HS-27A (cell line): ENCODE data around the gene CALML4.
A peak's percentile ranks its signal among the peaks of the same experiment; 100 is the strongest.
"Not testable (repeated sequence)": the region's sequence is repeated elsewhere in the genome, so short reads cannot be mapped to it uniquely, and the experiment has no call there.

Source experiments
- DNase-seq: peaks from one replicate; pipeline ENCODE4 v3.0.0-alpha.2; 2012; ENCODE audit warnings: low read depth, missing footprints

Gene CALML4, protein sequence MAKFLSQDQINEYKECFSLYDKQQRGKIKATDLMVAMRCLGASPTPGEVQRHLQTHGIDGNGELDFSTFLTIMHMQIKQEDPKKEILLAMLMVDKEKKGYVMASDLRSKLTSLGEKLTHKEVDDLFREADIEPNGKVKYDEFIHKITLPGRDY

DNA sequence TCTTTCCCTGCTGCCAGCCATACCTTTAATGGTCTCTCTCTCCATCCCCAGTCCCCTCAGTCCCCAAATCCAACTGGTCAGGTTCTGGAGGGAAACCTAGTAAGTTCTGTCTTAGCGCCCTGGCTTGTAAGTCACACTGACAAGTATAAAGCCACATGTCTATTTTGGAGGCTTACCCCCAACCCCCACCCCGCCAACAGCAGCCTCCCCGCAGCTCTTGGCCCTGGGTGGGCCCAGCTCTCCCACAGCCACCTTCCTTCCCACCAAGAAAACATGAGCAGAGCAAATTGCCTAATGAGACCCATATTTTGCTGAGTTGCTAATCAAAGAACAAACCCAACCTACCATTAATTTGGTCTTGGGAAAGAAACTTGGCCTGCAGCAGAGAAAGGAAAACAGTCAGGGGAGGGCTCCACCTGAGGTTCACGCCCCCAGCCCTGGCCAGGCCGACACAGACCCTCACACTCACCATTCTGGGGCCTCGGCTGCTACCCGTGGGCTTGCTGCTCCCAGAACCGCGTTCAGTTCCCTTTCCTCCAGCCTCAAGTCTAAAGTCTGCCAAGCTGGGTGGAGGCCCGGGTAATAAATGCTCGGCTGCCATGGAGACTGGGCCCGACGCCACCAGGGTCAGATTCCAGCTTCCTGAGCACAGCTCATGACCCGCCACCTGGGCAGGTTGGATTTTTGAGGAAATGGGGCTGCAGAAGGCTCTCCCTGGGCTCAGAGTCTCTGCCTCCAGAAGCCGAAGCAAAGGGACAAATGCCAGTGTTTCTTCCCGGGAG is at the start of gene CALML4:
Gene CALML4, minus strand, starts transcription at position 557 of the 782 bp plus-strand sequence. Its CDS starts 85 bp downstream, at position 472.
- no peak for DNase-seq

DNA sequence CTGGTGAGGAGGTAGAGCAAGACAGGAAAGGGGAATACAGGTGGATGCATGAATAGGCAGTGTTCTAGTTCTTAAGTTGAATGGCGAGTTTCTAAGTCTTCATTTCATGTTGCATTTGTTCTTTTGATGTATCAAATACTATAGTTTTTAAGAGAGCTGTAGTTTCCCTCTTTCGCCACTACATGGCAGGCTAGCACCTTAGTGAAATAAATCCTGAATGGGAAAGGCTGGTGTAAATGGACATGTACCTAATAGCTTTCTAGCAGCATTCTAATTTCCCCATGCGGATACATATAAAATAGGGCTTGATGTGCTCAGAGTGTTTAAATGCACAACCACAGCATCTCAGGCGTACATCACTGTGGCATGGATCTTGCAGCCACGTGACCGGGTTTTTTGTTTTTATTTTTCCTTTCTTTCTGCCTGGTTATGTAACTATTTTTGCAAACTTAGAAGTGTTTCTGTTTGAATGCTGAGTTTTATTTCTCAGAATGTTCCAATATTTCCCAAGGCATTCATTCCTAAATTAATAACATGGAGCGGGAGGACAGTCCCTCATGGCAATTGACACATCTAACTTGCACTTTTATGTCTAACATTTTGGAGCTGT is 47.9 kb upstream of the CALML4 start:
- no peak for DNase-seq

DNA sequence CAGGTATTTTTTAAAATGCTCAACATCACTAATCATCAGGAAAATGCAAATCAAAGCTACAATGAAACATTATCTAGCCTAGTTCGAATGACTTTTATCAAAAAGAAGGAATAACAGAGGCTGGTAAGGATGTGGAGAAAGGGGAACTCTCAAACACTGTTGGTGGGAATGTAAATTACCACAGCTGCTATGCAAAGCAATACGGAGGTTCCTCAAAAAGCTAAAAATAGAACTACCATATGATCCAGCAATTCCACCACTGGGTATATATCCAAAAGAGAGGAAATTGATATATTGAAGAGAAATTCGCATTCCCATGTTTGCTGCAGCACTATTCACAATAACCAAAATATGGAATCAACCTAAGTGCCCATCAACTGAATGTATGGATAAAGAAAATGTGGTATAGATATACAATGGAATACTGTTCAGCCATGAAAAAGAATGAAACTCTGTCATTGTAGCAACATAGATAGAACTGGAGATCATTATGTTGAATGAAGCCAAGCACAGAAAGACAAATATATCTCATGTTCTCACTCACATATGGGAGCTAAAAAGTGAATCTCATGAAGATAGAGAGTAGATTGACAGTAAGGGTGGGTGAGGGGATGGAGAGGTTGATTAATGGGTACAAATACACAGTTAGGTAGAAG is 44.1 kb upstream of the CALML4 start:
- DNase-seq, result no peak

DNA sequence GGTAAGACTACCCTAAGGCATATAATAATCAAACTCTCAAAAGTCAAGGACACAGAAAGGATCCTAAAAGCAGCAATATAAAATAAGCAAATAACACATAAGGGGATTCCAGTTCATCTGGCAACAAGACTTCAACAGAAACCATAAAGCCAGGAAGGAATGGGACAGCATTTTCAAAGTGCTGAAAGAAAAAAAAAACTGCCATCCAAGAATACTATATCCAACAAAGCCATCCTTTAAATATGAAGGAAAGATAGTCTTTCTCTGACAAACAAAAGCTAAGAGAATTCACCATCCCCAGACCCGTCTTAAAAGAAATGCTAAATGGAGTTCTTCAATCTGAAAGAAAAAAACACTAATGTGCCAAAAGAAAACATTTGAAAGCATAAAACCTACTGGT is 39.1 kb upstream of the CALML4 start:
- no peak for DNase-seq

DNA sequence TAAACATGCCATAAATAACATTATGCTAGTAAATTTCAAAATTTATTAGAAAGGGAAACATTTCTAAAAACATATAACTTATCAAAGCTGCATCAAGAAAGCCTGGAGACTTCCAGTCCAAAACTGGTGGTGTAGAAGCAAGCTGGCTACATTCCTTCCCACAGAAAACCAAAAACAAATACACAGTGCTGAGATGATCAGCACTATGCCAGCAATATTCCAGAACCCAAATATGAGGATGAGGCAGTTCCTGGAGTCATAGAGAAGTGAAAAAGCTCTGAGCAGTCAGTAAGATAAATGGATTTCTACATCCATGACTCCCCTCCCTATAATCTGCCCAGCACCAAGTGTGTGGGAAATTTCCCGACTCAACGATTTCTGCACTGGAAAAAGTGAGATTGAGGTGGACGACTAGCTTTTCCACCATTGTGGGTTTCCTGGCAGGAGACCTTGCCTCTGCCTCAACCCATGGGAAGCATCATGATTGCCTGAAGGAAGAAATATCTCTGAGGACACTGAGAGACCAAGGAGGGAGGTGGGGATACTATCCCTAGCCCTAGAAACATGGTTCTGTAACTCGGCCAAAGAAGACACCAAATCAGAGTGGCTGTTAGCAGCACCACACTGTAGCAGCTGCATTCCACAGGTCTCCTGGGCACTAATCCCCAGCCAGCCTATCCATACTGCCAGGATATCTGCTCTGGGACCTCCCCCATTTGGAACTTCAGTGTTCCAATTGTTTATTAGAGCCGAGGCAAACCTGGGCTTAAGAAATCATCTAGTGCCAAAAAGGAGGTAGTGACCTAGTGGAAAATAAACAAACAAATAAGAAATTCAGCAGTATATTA is 36.2 kb upstream of the CALML4 start:
- DNase-seq, result no peak

DNA sequence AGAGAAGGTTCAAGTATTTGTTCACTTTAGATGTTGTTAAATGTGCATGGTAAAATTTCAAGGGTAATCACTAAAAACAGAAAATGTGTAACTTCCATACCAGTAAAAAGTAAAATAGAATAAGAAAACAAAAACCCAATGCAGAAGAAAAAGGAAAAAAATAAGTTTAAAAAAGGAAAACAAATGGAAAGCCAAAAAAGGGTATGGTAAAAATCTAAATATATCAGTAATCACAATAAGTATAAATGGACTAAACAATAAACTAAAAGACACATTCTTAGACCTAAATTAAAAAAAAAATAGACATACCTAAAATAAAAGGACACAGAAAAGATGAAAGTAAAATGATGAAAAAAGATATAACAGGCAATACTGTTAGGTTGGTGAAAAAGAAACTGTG is 33.9 kb upstream of the CALML4 start:
- DNase-seq, result no peak

DNA sequence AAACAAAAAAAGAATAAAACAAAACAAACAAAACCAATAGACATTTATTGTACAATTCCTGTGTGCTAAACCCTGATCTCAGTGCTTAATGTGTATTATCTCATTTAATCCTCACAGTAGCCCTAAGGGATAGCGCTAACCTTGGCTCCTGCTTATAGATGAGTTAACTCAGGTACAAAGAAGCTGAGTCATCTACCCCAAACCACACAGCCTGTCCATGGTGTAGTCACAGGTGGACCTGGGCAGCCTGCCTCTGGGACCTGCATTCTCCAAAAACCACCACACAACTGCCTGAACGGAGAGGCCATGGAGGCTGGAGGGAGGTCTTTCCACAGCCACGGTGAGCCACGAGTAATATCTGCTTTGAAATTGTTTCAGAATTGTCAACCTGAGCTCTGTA is 29.9 kb upstream of the CALML4 start:
- no peak for DNase-seq

DNA sequence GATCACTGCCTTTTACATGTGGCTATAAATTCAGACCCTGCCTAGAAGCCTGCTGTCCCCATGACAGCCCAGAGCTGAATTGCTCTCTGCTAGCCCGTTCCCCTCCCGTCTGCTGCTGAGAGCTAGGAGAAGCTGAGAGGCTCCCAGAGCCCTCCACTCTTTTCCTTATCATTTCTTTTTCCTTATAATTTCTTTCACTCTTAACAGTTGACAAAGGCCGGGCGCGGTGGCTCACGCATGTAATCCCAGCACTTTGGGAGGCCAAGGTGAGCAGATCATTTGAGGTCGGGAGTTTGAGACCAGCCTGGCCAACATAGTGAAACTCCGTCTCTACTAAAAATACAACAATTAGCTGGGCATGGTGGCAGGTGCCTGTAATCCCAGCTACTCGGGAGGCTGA is 29.4 kb upstream of the CALML4 start:
- DNase-seq, result not testable (repeated sequence)

DNA sequence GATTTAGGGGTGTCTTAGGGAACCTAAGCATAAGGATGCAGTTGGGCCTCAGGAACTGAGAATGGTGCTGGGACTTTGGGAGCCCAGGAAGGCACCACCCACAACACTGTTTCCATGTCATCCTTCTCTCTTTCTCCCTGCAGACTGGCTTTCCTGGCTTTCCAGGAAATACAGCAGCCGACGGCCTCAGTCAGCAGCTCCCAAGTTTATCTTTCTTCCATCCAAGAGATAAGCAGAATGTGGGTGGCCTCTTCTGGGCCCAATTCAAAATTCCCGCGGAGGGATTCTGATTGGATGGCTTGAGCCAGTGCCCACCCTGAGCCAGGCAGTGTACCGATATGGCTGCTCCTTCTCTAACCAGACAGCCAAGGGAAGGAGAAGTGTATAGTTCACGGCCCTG is 28.9 kb upstream of the CALML4 start:
- no peak for DNase-seq

DNA sequence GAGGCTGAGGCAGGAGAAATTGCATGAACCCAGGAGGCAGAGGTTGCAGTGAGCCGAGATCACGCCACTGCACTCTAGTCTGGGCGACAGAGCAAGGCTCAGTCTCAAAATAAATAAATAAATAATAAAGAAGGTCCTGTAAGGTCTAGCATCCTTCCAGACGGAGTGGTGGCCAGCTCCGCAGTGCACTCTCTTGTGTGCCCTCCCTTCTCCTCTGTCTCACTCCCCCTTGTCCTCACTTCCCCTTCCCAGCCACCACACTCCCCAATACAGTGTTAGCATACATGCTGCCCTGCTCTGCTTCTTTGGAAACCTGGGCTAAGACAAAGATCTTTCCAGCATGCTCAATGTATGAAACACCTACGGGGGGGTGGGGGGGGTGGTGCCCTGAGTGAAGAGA is 27.8 kb upstream of the CALML4 start:
- DNase-seq, result no peak

DNA sequence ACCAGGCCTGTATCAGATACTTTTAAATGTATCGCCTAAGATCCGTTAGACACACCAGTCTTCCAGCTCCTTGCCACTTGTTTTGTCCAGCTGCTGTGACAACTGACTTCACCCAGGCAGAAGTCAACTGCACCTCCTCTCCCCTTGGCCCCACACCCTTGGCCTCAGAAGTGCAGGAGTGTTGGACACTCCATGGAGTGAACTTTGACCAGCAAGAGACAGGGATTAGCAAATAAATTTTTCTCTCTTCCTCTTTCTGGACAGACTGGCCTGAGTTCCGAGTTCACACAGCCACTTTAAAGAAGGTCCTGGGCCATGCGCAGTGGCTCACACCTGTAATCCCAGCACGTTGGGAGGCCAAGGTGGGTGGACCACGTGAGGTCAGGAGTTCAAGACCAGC is 27.3 kb upstream of the CALML4 start:
- DNase-seq, result no peak

DNA sequence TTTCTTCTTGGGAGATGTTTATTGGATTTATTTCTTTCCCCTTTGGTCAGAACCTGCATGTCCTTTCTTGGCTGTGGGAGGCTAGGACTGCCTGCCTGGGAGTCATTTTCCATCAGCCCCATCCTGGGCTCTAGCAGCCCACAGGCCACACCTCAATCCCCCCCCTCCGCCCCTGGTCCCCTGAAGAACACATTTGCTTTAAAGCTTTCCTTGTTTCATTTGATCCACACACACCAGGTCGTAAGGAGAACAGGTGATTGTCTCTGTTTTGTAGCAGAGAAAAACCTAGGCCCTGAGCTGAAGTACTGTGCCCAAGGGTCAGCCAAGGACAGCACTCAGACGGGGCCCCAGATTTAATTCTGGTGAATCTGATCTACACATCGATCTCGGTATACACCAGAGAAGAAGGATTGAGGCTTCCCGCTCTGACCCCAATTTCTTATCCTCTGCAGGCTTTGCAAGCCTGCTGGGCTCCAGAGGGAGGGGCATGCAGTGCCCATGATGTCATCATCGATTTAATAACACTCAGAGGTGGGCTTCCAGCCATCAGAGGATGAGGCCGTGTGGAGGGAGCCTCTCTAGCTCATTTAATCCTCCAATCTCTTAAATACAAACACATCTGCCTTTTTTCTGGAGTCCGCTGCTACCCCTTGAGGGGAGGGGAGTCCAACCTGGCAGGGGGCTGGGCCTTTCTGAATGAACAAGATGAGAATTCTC is 26.1 kb upstream of the CALML4 start:
- no peak for DNase-seq

DNA sequence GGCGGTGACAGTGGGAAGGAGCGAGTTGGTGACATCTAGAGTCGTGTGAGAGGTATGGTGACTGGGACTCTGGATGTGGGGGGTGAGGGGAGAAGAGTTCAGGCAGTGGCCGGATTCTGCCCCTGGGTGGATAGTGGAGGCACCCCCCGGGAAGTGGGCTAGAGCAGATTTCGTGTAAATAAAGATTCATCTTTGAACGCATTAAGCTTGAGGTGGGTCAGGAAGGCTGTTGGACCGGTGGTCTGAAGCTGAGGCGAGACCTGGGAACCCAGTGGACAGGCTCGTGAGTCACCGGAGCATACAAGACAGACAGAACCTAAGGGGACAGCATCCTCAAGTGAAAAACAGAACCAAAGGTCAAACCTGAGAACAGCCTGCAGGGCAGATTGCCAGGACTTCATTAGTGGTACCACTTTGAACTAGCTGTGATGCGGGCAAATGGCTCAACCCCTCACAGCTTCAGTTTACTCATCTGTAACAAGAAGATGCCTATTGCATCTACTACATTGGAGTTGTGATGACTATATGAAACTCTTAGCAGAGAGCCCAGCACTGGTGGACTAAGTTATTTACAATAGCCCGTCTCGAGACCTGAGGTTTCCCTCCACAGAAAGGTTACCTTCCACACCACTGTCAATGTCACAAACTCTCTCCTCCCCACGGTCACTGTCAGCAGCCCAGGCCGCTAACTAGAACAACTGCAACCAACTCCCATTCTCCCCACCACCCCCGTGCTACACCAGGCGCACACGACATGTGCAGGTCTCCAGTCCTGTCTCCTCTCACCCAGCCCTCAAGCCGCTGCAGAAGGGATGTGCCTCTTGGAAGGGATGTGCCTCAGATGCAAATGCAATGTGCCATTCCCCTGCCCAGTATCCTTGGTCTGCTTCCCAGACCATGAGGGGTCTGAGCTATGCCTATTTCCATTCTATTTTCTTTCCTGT is 25.3 kb upstream of the CALML4 start:
- no peak for DNase-seq

DNA sequence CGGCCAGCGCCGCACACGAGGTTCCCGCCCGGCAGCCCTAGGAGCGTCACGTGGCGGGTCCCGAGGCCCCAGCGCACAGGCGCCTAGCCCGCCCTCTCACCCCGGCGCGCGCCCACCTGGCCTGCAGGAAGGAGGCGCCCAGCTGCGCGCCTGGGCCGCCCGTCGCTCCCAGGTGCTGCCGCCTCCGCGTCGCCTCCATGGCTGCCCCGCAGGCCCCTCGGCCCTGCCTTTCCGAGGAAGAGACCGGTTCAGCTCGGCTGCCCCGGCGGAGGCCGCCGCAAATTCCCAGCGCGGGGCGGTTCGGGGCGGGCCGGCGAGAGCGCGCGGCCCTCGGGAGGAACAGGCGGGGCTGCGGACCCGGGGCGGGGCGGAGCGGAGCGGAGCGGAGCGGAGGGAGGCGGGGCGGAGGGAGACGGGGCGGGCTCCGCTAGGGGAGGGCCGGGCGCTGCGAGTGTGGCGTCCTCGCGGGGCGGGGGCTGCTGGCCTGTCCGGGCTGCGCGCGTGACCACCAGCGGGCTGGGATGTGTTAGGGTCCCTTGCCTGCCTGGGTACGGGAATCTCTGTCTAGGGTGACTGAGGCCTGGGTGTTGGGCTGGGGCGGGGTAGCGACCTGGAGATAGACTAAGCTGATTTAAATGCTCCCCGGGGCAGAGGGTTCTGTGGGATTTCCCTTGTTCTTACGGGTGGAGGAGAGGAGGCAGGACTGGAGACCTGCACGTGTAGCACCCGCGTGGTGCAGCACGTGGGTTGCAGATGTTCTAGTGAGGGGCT is 24.4 kb upstream of the CALML4 start, which contains the start of gene CLN6:
Gene CLN6, minus strand, starts transcription at position 343 of the 771 bp plus-strand sequence. Its CDS starts 144 bp downstream, at position 199.
- DNase-seq, result peak; percentile 69

DNA sequence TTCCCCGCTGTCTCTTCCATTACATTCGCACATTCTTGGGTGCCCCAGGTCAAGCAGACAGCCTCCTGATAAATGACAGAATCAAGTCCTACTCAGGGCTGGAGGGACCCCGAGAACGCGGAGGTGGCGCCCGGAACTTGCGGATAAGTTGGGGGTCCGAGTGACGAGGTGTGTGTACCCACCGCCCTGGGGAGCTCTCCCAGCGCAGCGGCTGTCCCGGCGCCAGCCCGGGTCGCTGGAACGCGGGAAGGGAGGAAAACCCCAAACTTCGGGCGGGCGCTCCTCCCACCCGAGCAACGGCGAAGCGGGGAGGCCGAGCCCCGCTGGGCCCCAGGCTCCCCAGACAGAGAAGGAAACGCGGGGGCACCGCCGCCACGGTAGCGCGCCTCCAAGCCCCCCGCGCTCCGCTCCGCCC is 23.8 kb upstream of the CALML4 start:
- DNase-seq, result peak; percentile 29

DNA sequence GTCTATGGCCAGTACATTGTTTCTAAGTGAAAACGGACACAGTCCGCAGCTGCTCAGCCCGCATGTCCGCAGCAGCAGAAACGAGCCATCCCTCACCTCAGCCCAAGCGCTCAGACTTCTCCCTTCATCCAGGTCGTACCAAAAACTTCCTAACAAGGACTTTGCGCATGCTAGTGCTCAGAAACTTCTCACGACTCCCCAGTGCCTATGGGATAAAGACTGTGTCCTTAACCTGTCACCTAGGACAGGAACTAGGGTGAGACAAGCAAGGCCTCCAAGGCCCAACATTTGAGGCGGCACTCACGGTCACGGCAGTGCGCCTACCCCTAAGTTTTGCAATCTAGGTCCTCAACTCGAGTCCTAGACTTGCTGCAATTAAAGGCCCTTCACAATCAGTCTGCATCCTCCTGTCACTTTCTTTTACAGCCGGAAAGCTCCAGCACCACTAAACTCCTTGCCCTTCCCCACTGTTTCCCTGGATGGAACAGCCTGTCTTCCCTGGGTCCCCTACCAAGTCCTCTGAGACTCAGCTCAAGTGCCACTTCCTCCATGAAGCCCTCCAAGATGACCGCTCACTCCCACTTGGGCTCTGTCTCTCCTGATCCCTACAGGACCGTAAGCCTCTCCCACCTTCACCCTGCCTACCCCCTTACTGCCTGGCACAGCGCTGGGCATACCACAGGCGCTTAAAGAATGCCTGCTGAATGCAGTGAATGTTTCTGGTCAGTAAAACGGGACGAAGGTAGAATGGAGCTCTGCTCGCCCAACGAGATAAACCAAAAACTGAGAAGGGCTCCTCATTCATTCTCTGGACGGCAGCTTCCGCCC is 23.2 kb upstream of the CALML4 start:
- peak; percentile 27 for DNase-seq

DNA sequence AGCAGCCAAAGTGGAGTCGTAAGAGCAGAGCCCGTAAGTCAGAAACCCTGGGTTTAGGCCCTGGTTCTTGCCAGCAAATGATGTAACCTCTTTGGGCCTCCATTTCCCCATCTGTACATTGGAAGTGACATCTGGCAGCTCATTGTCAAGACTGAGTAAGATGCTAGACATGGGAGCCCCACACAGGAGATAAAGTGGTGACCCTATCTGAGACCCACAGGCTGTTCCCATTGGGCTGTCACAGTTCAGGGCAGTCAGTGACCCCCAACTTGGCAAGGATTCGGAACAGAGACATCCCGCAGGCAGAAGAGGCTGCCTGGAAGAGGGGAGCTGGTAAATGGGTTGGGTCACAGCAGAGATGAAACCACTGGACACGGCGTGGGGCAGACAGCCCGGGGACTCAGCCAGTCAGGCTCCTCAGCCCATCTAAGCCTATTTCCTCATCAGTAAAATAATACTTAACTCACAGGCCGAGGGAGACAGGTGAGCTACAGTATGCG is 22.6 kb upstream of the CALML4 start:
- DNase-seq, result no peak

DNA sequence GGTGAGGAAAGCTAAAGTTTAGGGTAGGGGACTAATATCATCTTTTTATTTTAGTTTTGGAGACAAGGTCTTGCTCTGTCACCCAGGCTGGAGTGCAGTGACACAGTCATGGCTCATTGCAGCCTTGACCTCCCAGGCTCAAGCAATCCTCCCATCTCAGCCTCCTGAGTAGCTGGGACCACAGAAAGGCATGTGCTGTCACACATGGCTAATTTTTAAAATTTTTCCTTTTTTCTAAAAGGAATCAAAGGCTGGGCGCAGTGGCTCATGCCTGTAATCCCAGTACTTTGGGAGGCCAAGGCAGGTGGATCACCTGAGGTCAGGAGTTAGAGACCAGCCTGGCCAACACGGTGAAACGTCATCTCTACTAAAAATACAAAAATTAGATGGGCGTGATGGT is 20.3 kb upstream of the CALML4 start:
- not testable (repeated sequence) for DNase-seq
